ACHN (cell line): ENCODE measurements around the gene TSPAN17.
"Not testable (repeated sequence)": the region's sequence is repeated elsewhere in the genome, so short reads cannot be mapped to it uniquely, and the experiment has no call there.

ENCODE experiments used
- DNase-seq: peaks from one replicate; pipeline ENCODE4 v3.0.0-alpha.2; 2015
- in situ Hi-C: cut with HindIII; loops from 2 replicates; pipeline ENCODE4 v1.10.0; 2017; ENCODE audit warnings: low sequenced_read_pairs, low pct_ligation_motif_present, low pct_unique_long_range_greater_than_20kb

Gene TSPAN17

GRCh38 chr5:176647030-176647842 is at the start of gene TSPAN17:
TSPAN17 (plus strand) TSS chr5:176647484; CDS start chr5:176647616, 132 bp downstream.
- DNase-seq = peak; percentile 98
- in situ Hi-C loops = no loop called here

GRCh38 chr5:176599749-176600430 is 47.4 kb upstream of the TSPAN17 start:
- in situ Hi-C loops, DNase-seq: not testable (repeated sequence)

DNA sequence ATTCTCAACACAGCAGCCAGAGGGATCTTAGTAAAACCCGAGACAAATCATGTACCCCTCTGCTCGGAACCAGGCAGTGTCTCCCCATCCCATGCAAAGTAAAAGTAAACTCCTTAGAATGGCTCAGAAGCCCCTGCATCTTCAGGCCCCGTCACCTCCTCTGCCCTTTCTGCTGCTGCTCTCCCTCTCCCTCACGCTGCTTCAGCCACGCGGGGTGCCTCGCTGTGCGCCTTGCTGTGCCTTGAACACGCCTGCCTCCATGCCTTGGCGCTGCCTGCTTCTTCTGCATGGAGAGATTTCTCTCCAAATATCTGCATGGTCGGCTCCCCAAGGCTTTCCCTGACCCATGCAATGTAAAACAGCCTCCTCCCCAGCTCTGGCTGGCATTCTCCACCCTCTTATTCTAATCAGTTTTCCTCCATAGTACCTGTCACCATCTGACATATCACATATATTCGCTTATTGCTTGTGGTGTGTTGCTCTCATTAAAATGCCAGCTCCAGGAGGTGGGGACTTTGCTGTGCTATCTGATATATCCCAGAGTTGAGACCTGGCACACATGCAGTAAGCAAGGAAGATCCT is 45.3 kb upstream of the TSPAN17 start:
- no peak for DNase-seq

DNA sequence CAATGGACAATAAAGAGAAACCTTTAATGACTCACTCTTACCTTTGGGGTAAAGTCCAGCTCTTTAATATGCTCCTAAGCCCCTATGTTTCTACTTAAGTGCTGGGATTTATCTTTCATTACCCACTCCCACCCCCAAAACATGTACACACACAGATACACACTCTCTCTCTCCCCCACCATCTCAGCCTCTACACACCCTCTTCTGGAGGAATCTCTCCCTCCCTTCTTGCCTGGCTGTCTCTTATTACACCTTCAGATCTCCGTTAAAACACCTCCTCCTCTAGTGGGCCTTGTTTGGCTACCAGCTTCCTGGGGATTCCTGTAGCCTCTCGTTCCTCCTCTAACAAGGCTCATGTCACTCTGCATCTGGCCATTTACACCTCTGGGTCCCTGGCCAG is 44.2 kb upstream of the TSPAN17 start:
- no peak for DNase-seq
- in situ Hi-C loops = no loop called here

More for the DNA sequence above, 45.3 kb upstream of the TSPAN17 start:
- in situ Hi-C loops = no loop called here

DNA sequence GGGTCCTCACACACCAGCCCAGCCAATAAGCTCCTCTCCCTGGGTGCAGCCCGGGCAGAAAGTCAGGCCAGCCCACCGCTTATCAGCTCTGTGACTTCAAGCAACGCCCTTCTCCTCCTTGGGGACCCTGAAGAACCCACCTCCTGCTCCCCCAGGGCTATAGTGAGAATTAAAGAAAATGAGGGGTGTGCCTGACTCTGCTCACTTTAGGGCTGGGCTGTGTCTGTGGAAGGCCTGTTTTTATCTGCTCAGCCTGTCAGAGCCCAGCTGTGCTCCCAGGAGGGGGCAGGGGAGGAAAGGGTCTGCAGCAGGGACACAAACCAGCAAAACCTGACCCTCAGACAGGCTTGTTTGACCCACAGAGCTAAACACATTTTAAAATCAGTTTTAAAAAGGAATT is 41.3 kb upstream of the TSPAN17 start:
- no peak for DNase-seq
- in situ Hi-C loops = no loop called here

GRCh38 chr5:176606875-176607274 is 40.4 kb upstream of the TSPAN17 start:
- in situ Hi-C loops = no loop called here
- DNase-seq = no peak

DNA sequence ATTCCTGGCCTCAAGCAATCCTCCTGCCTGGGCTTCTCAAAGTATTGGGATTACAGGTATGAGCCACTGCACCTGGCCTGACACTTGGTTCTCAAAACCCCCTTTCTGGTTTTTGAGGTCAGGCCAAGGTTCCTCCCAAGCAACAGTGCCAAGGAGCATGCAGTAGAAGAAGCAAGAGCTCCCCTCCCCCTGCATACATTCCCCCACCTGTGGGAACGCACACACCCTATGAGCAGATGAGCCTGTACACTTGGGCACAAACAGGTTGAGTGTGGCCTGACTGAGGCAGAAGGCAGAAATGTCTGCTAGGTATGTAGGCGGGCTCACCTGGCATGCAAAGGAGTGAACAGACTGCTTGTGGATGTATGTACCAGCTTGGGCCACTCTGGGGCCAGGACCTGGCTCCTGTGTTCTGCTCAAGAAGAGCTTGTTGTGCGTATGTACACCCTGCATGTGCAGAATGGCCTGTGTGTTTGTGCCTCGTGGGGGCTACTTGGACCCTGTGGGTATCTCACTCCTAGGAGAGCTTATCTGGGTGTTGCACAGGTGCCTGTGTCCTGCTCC is 39.1 kb upstream of the TSPAN17 start:
- DNase-seq = no peak
- in situ Hi-C loops = no loop called here

- DNase-seq = peak; percentile 45
- in situ Hi-C loops = no loop called here
Measured at GRCh38 chr5:176608937-176609723, 38.2 kb upstream of the TSPAN17 start.

GRCh38 chr5:176609724-176610434 is 37.4 kb upstream of the TSPAN17 start, which contains the start of gene GPRIN1:
GPRIN1 (minus strand) TSS chr5:176610156; CDS start chr5:176599834, 10,322 bp downstream.
- in situ Hi-C loops = no loop called here

GRCh38 chr5:176610435-176610773 is 36.9 kb upstream of the TSPAN17 start:
- DNase-seq = peak; percentile 8
- in situ Hi-C loops = no loop called here

More at GRCh38 chr5:176609724-176610434, 37.4 kb upstream of the TSPAN17 start, which contains the start of gene GPRIN1:
- peak; percentile 64 for DNase-seq

DNA sequence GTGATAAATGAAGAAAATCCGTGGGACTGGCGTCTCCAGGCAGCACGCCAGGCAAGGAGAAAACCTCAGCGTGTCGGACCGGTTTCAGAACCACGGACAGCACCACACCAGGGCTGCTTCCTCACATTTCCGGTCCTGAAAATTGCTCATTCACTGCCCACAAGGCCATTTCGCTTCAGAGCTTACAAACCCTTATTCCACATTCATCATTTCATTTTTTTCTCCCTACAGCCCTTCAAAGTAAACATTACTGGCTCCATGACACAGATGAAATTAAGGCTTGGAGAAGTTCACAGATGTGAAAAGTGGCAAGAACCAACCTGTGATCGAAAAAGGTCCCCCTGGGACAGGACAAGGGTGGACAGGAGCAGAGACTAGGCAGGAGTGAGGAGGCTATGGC is 35.8 kb upstream of the TSPAN17 start:
- in situ Hi-C loops = no loop called here
- DNase-seq = peak; percentile 83

GRCh38 chr5:176612008-176612407 is 35.3 kb upstream of the TSPAN17 start:
- no peak for DNase-seq

GRCh38 chr5:176612855-176613254 is 34.4 kb upstream of the TSPAN17 start:
- in situ Hi-C loops = no loop called here
- no peak for DNase-seq

More at GRCh38 chr5:176612008-176612407, 35.3 kb upstream of the TSPAN17 start:
- in situ Hi-C loops = no loop called here

GRCh38 chr5:176614805-176615478 is 32.3 kb upstream of the TSPAN17 start:
- in situ Hi-C loops = no loop called here
- DNase-seq = peak; percentile 50

- DNase-seq = no peak
- in situ Hi-C loops = no loop called here
Measured at GRCh38 chr5:176616511-176616910, 30.8 kb upstream of the TSPAN17 start.

DNA sequence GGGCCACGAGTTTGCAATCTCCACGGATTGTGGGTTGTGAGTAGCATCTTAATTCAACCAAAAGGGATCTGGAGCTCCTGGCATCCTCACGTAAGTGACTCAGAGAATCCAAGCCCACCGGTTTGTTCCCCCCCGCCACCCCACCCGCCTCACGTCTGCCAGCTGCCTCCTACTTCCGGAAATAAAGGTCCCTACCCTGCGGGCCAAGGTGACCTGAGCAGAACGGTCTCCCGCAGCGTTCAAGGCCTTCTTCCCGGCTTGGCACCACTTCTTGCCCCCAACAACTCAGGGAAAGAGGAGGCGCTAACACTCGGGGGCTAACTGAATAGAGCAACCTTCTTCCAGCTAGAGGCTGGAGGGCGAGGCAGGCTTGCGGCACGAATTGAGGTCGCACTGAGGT is 28.5 kb upstream of the TSPAN17 start:
- in situ Hi-C loops = no loop called here
- DNase-seq = no peak

GRCh38 chr5:176619203-176619568 is 28.1 kb upstream of the TSPAN17 start:
- in situ Hi-C loops = no loop called here
- DNase-seq = peak; percentile 79
